H9 (cell line): ENCODE data around the gene YTHDC1. TPM values are rescaled to one million over a fixed set of nuclear protein-coding genes. Genes with fewer than 3 reads are reported as not detected.

Experiments
- DNase-seq: peaks from one replicate; pipeline ENCODE4 v3.0.0-alpha.2; 2017
- H2AFZ ChIP-seq: one replicate; pipeline ENCODE4 v1.6.1; 2013; ENCODE audit warnings: mild to moderate bottlenecking, low read length, control low read depth, moderate library complexity
- H2AK5ac ChIP-seq: 2 replicates; pipeline ENCODE4 v1.6.1; 2013; ENCODE audit warnings: low read length, control low read depth, mixed read lengths; ENCODE audit not compliant: insufficient read length
- H2BK120ac ChIP-seq: one replicate; pipeline ENCODE4 v1.6.1; 2013; ENCODE audit warnings: low read depth, mild to moderate bottlenecking, low read length, control low read depth, inconsistent platforms; ENCODE audit not compliant: poor library complexity, severe bottlenecking
- H2BK12ac ChIP-seq: 2 replicates; pipeline ENCODE4 v1.6.1; 2013; ENCODE audit warnings: low read length, control low read depth, mixed read lengths, low read depth; ENCODE audit not compliant: insufficient read length
- H2BK15ac ChIP-seq: 2 replicates; pipeline ENCODE4 v1.6.1; 2013; ENCODE audit warnings: low read depth, low read length, control low read depth
- H2BK20ac ChIP-seq: one replicate; pipeline ENCODE4 v1.6.1; 2013; ENCODE audit warnings: low read depth, mild to moderate bottlenecking, low read length, control low read depth, inconsistent platforms; ENCODE audit not compliant: poor library complexity, severe bottlenecking
- H2BK5ac ChIP-seq: 2 replicates; pipeline ENCODE4 v1.6.1; 2013; ENCODE audit warnings: low read length, control low read depth, mixed read lengths; ENCODE audit not compliant: insufficient read length
- H3K14ac ChIP-seq: 2 replicates; pipeline ENCODE4 v1.6.1; 2013; ENCODE audit warnings: low read length, control low read depth; ENCODE audit not compliant: insufficient read depth
- H3K18ac ChIP-seq: 2 replicates; pipeline ENCODE4 v1.6.1; 2013; ENCODE audit warnings: low read depth, mild to moderate bottlenecking, mixed read lengths, low read length, control low read depth; ENCODE audit not compliant: insufficient read length
- H3K23ac ChIP-seq: 2 replicates; pipeline ENCODE4 v1.6.1; 2013; ENCODE audit warnings: low read length, control low read depth, mixed read lengths, low read depth; ENCODE audit not compliant: insufficient read length
- H3K23me2 ChIP-seq: 2 replicates; pipeline ENCODE4 v1.6.1; 2013; ENCODE audit warnings: low read depth, mild to moderate bottlenecking, mixed read lengths, low read length, control low read depth; ENCODE audit not compliant: insufficient read length, poor library complexity, severe bottlenecking
- H3K27ac ChIP-seq: 2 replicates; pipeline ENCODE4 v1.5.1; 2013; ENCODE audit warnings: low read length, control low read depth, mixed read lengths, low read depth; ENCODE audit not compliant: insufficient read length
- H3K27me3 ChIP-seq: 2 replicates; pipeline ENCODE4 v1.6.1; 2013; ENCODE audit warnings: low read length, control low read depth, inconsistent platforms; ENCODE audit not compliant: insufficient read depth
- H3K4ac ChIP-seq: 2 replicates; pipeline ENCODE4 v1.6.1; 2013; ENCODE audit warnings: low read depth, mild to moderate bottlenecking, control low read depth, inconsistent platforms, low read length, moderate library complexity
- H3K4me1 ChIP-seq: 2 replicates; pipeline ENCODE4 v1.6.1; 2013; ENCODE audit warnings: low read length, control low read depth, inconsistent platforms; ENCODE audit not compliant: insufficient read depth
- H3K4me2 ChIP-seq: 2 replicates; pipeline ENCODE4 v1.6.1; 2013; ENCODE audit warnings: low read length, control low read depth, mixed read lengths; ENCODE audit not compliant: insufficient read length, insufficient read depth
- H3K56ac ChIP-seq: 2 replicates; pipeline ENCODE4 v1.6.1; 2013; ENCODE audit warnings: low read depth, mild to moderate bottlenecking, mixed read lengths, low read length, control low read depth; ENCODE audit not compliant: insufficient read length
- H3K79me1 ChIP-seq: 2 replicates; pipeline ENCODE4 v1.6.1; 2013; ENCODE audit warnings: low read depth, mild to moderate bottlenecking, moderate library complexity, low read length, control low read depth, inconsistent platforms; ENCODE audit not compliant: insufficient read depth, poor library complexity, severe bottlenecking
- H3K79me2 ChIP-seq: 2 replicates; pipeline ENCODE4 v1.6.1; 2013; ENCODE audit warnings: low read length, control low read depth, inconsistent platforms; ENCODE audit not compliant: insufficient read depth
- H3K9ac ChIP-seq: 2 replicates; pipeline ENCODE4 v1.6.1; 2013; ENCODE audit warnings: low read length, control low read depth, mixed read lengths; ENCODE audit not compliant: insufficient read length; ENCODE audit errors: extremely low read depth
- H3K9me3 ChIP-seq: one replicate; pipeline ENCODE4 v1.6.1; 2013; ENCODE audit warnings: low read depth, low read length, inconsistent platforms; ENCODE audit not compliant: control insufficient read depth
- H3T11ph ChIP-seq: one replicate; pipeline ENCODE4 v1.6.1; 2013; ENCODE audit warnings: mild to moderate bottlenecking, low read length, control low read depth, inconsistent platforms
- H4K20me1 ChIP-seq: one replicate; pipeline ENCODE4 v1.6.1; 2013; ENCODE audit not compliant: control insufficient read depth, insufficient read length, insufficient read depth
- H4K5ac ChIP-seq: 2 replicates; pipeline ENCODE4 v1.6.1; 2013; ENCODE audit warnings: low read depth, mild to moderate bottlenecking, mixed read lengths, low read length, control low read depth; ENCODE audit not compliant: insufficient read length
- H4K8ac ChIP-seq: replicated peaks from 2 replicates; pipeline ENCODE4 v1.6.1; 2013; ENCODE audit warnings: low read length, control low read depth, mixed read lengths, low read depth; ENCODE audit not compliant: insufficient read length
- H4K91ac ChIP-seq: 2 replicates; pipeline ENCODE4 v1.6.1; 2013; ENCODE audit warnings: low read depth, mild to moderate bottlenecking, moderate library complexity, mixed read lengths, low read length, control low read depth; ENCODE audit not compliant: insufficient read length
- H3K27ac Mint-ChIP-seq, 3 experiments: 2 replicates in 2 of 3; 3 replicates in 1 of 3; pipeline ENCODE4 v1.8.0; 2020 to 2021; ENCODE audit warnings: mixed read lengths in 3 of 3, mild to moderate bottlenecking in 1 of 3, moderate library complexity in 1 of 3
- H3K27me3 Mint-ChIP-seq: 2 replicates; pipeline ENCODE4 v1.8.0; 2021; ENCODE audit warnings: low read depth, mild to moderate bottlenecking, moderate library complexity, mixed read lengths
- H3K36me3 Mint-ChIP-seq, 3 experiments: 2 replicates in 2 of 3; 3 replicates in 1 of 3; pipeline ENCODE4 v1.8.0; 2020 to 2021; ENCODE audit warnings: low read depth in 3 of 3, mixed read lengths in 3 of 3; ENCODE audit not compliant: insufficient read depth in 1 of 3
- H3K4me1 Mint-ChIP-seq, 2 experiments: 2 replicates each; pipeline ENCODE4 v1.8.0; 2020; ENCODE audit warnings: mixed read lengths in 2 of 2
- H3K4me3 Mint-ChIP-seq, 2 experiments: 2 replicates in 1 of 2; 3 replicates in 1 of 2; pipeline ENCODE4 v1.8.0; 2020 to 2021; ENCODE audit warnings: mild to moderate bottlenecking in 2 of 2, mixed read lengths in 2 of 2, moderate library complexity in 1 of 2
- H3K9me3 Mint-ChIP-seq, 2 experiments: 2 replicates in 1 of 2; 3 replicates in 1 of 2; pipeline ENCODE4 v1.8.0; 2020; ENCODE audit warnings: mild to moderate bottlenecking in 2 of 2, mixed read lengths in 2 of 2, moderate library complexity in 1 of 2
- CTCF ChIP-seq: fragments of 200-600 bp; sonication (generic); conservative IDR thresholded peaks from 3 replicates; pipeline ENCODE4 v1.8.0; 2021; ENCODE audit warnings: antibody characterized with exemption, mild to moderate bottlenecking
- WGBS: extraction: QIAGEN DNeasy Blood & Tissue Kit; methylation state at CpG from one replicate; pipeline ENCODE4 v1.1.7; 2013; ENCODE audit warnings: missing lambda C conversion rate, low lambda C conversion rate, mixed read lengths; ENCODE audit not compliant: insufficient read length; ENCODE audit errors: extremely low coverage; 5-methylcytosine and 5-hydroxymethylcytosine counted together
- total RNA-seq: library from RNA; stranded (reverse); gene quantifications from 2 replicates; pipeline ENCODE4 v1.2.1, GENCODE V29; 2021

The YTHDC1 gene
- total RNA-seq, 1 experiment from 2014 or later = 158 TPM

DNA sequence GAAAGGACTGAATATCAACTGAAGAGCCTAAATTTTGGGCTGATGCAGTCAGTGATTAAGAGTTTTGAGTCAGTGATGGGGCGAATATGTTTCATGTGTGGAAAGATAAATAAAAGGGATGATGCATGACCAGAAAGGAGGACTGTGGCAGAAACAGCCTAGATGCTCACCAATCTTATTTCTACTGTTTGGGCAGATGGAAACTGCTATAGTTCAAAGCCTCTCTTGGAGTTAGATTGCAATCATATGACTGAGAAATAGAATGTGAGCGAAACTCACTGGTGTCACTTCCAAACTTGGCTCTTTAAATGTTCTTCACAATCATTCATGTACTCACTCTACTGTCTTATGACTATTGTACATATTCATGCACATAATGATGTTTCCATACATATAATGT is 35.4 kb upstream of the YTHDC1 start:
- no peak overlapping the region for H2BK15ac ChIP-seq
- H3K9ac ChIP-seq = no peak overlapping the region
- no peak overlapping the region for H3K4me2 ChIP-seq
- H3T11ph ChIP-seq = no peak overlapping the region
- H2AFZ ChIP-seq = no peak overlapping the region
- no peak overlapping the region for H2BK120ac ChIP-seq
- Mint-ChIP-seq H3K36me3 (no peaks in the 10 kb centered on the region), H3K9me3 (no peaks in the 10 kb centered on the region), H3K4me3 (no peak overlapping the region), H3K4me1 (peaks cover 22 to 28% of the 10 kb centered on the region in 2 experiments), H3K27ac (no peak overlapping the region), H3K27me3 (no peaks in the 10 kb centered on the region)
- H3K23me2 ChIP-seq = no peaks in the 10 kb centered on the region
- TF ChIP-seq CTCF = no peak
- no peak overlapping the region for H3K56ac ChIP-seq
- no peak overlapping the region for H4K8ac ChIP-seq
- no peak overlapping the region for H2BK5ac ChIP-seq
- H3K9me3 ChIP-seq = no peaks in the 10 kb centered on the region
- H3K14ac ChIP-seq = no peak overlapping the region
- H3K79me2 ChIP-seq = no peaks in the 10 kb centered on the region
- H4K20me1 ChIP-seq = no peaks in the 10 kb centered on the region
- H3K4ac ChIP-seq = no peak overlapping the region
- H2BK20ac ChIP-seq = no peak overlapping the region
- no peak for DNase-seq
- no peak overlapping the region for H2BK12ac ChIP-seq
- H3K79me1 ChIP-seq = no peaks in the 10 kb centered on the region
- H3K27ac ChIP-seq = no peak overlapping the region
- H3K23ac ChIP-seq = no peak overlapping the region
- H3K27me3 ChIP-seq = no peaks in the 10 kb centered on the region
- no CpG with 5 or more reads among the region's 2 CpGs for WGBS
- peaks cover 4% of the 10 kb centered on the region; the same call in 1 of the 2 replicates for H3K4me1 ChIP-seq
- no peak overlapping the region for H3K18ac ChIP-seq
- H2AK5ac ChIP-seq = no peak overlapping the region
- no peak overlapping the region for H4K5ac ChIP-seq
- no peak overlapping the region for H4K91ac ChIP-seq
